Neural progenitor cell (in vitro differentiated cells): ENCODE results near the gene DISC1. TPM values are rescaled to one million over a fixed set of nuclear protein-coding genes. Genes with fewer than 3 reads are reported as not detected.

ENCODE experiments used
- DNase-seq: peaks from one replicate; pipeline ENCODE4 v3.0.0-alpha.2; 2016; ENCODE audit warnings: low spot score
- H2AFZ ChIP-seq: fragments of 200-600 bp; sonication (generic); replicated peaks from 2 replicates; pipeline ENCODE4 v1.6.1; 2016; ENCODE audit warnings: antibody characterized with exemption
- H3F3A ChIP-seq: fragments of 200-600 bp; sonication (generic); 2 replicates; pipeline ENCODE4 v1.6.1; 2016; ENCODE audit warnings: antibody characterized with exemption, low read depth
- H3K27ac ChIP-seq: fragments of 200-600 bp; sonication (generic); 2 replicates; pipeline ENCODE4 v1.5.1; 2016; ENCODE audit warnings: mild to moderate bottlenecking
- H3K27me3 ChIP-seq: fragments of 200-600 bp; sonication (generic); 2 replicates; pipeline ENCODE4 v1.6.1; 2016; ENCODE audit warnings: mild to moderate bottlenecking, moderate library complexity
- H3K36me3 ChIP-seq: fragments of 200-600 bp; sonication (generic); 2 replicates; pipeline ENCODE4 v1.5.1; 2016
- H3K4me1 ChIP-seq: fragments of 200-600 bp; sonication (generic); 2 replicates; pipeline ENCODE4 v1.6.1; 2016; ENCODE audit warnings: mixed run types
- H3K4me2 ChIP-seq: fragments of 200-600 bp; sonication (generic); 2 replicates; pipeline ENCODE4 v1.6.1; 2016
- H3K4me3 ChIP-seq: fragments of 200-600 bp; sonication (generic); 2 replicates; pipeline ENCODE4 v1.5.1; 2016
- H3K79me2 ChIP-seq: fragments of 200-600 bp; sonication (generic); 2 replicates; pipeline ENCODE4 v1.6.1; 2016; ENCODE audit warnings: low read depth
- H3K9ac ChIP-seq: fragments of 200-600 bp; sonication (generic); 2 replicates; pipeline ENCODE4 v1.6.1; 2016
- H3K9me3 ChIP-seq: fragments of 200-600 bp; sonication (generic); 2 replicates; pipeline ENCODE4 v1.5.1; 2016; ENCODE audit warnings: low read depth
- H4K20me1 ChIP-seq: fragments of 200-600 bp; sonication (generic); 2 replicates; pipeline ENCODE4 v1.6.1; 2016; ENCODE audit warnings: low read depth
- H3K27ac Mint-ChIP-seq: 3 replicates; pipeline ENCODE4 v1.8.0; 2021; ENCODE audit warnings: mixed read lengths
- H3K27me3 Mint-ChIP-seq: 2 replicates; pipeline ENCODE4 v1.8.0; 2022; ENCODE audit warnings: low read depth, mild to moderate bottlenecking, inconsistent platforms, moderate library complexity, mixed read lengths; ENCODE audit not compliant: insufficient read depth
- H3K36me3 Mint-ChIP-seq: 3 replicates; pipeline ENCODE4 v1.8.0; 2021; ENCODE audit warnings: mixed read lengths
- H3K4me1 Mint-ChIP-seq: 3 replicates; pipeline ENCODE4 v1.8.0; 2021; ENCODE audit warnings: mixed read lengths
- H3K4me3 Mint-ChIP-seq: 3 replicates; pipeline ENCODE4 v1.8.0; 2021; ENCODE audit warnings: mild to moderate bottlenecking, moderate library complexity, mixed read lengths
- H3K9me3 Mint-ChIP-seq: 3 replicates; pipeline ENCODE4 v1.8.0; 2020; ENCODE audit warnings: mixed read lengths
- EZH2 ChIP-seq: fragments of 200-600 bp; sonication (generic); IDR thresholded peaks from 2 replicates; pipeline ENCODE4 v1.6.1; 2017; ENCODE audit warnings: antibody characterized with exemption, mild to moderate bottlenecking, moderate library complexity
- EZH2phosphoT487 ChIP-seq: fragments of 200-600 bp; sonication (generic); IDR thresholded peaks from 2 replicates; pipeline ENCODE4 v1.6.1; 2017; ENCODE audit warnings: antibody characterized with exemption
- total RNA-seq: library from RNA; depleted of rRNA; stranded (reverse); fragments of >200 nt; gene quantifications from 2 replicates; pipeline ENCODE4 v1.2.3, GENCODE V29; 2015; ENCODE audit warnings: low replicate concordance
- TF ChIP-seq, protein P1 (sequence below): fragments of 200-600 bp; sonication (generic); IDR thresholded peaks from 2 replicates; pipeline ENCODE4 v1.5.1; 2017; ENCODE audit warnings: antibody characterized with exemption, mild to moderate bottlenecking

The DISC1 gene
- total RNA-seq, 1 donor from 2014 or later = 1.8 TPM

DNA sequence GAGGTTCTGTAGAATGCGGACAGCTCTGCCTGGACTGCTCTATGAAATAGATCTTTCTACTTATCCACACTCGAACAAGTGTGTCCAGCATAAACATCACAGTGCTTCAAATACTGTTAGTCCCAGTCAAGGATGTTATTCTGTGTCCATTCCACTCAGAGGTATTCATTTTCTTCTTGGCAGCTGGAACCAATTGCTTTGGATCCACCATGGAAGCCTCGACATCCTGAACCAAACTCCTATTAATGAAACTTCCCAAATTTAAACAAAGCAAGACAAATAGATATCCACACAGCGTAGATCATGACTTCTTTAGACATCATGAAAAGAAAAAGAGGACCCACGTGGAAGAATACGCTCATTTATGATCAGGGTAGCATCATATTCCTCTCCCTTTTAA, 95.8 kb downstream of the DISC1 start:
- peaks cover 11% of the 10 kb centered on the region for H3K4me1 Mint-ChIP-seq
- no peaks in the 10 kb centered on the region for H3F3A ChIP-seq

DNA sequence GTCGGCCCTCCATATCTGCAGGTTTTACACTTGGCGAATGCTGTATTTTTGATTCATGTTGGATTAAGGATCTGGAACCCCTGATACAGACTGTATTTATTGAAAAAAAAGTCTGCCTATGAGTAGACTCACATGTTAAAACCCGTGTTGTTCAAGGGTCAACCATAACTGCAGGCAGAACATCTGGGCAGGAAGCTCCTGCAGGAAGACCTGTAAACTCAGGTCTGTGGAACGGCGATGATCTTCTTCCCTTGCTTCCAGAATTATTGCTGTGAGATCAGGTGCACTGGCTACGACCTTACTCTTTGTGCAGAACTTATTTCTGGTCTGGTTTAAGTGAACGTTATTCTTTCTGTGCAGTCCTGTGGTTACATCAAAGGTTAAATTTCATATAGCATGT, 96.6 kb downstream of the DISC1 start:
- H4K20me1 ChIP-seq = no peaks in the 10 kb centered on the region
- H3K9me3 ChIP-seq = no peaks in the 10 kb centered on the region
- H3K36me3 ChIP-seq = no peaks in the 10 kb centered on the region
- no peaks in the 10 kb centered on the region for H3K4me1 ChIP-seq
- H3K4me3 Mint-ChIP-seq = no peak overlapping the region
- H3K27ac Mint-ChIP-seq = no peak overlapping the region
- H3K9ac ChIP-seq = no peak overlapping the region
- H3F3A ChIP-seq = no peaks in the 10 kb centered on the region
- TF ChIP-seq EZH2phosphoT487 (no peak), EZH2 (no peak)
- TF ChIP-seq, protein P1, sequence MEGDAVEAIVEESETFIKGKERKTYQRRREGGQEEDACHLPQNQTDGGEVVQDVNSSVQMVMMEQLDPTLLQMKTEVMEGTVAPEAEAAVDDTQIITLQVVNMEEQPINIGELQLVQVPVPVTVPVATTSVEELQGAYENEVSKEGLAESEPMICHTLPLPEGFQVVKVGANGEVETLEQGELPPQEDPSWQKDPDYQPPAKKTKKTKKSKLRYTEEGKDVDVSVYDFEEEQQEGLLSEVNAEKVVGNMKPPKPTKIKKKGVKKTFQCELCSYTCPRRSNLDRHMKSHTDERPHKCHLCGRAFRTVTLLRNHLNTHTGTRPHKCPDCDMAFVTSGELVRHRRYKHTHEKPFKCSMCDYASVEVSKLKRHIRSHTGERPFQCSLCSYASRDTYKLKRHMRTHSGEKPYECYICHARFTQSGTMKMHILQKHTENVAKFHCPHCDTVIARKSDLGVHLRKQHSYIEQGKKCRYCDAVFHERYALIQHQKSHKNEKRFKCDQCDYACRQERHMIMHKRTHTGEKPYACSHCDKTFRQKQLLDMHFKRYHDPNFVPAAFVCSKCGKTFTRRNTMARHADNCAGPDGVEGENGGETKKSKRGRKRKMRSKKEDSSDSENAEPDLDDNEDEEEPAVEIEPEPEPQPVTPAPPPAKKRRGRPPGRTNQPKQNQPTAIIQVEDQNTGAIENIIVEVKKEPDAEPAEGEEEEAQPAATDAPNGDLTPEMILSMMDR = no peak
- H3K4me2 ChIP-seq = no peak overlapping the region
- no peak overlapping the region for H3K27ac ChIP-seq
- DNase-seq = no peak
- no peak overlapping the region for H3K4me3 ChIP-seq
- H3K27me3 Mint-ChIP-seq = no peaks in the 10 kb centered on the region
- H3K79me2 ChIP-seq = no peaks in the 10 kb centered on the region
- H3K9me3 Mint-ChIP-seq = no peaks in the 10 kb centered on the region
- no peaks in the 10 kb centered on the region for H3K27me3 ChIP-seq
- no peaks in the 10 kb centered on the region for H3K36me3 Mint-ChIP-seq
- peaks cover 8% of the 10 kb centered on the region for H3K4me1 Mint-ChIP-seq
- H2AFZ ChIP-seq = no peak overlapping the region

More for the DNA sequence above, 95.8 kb downstream of the DISC1 start:
- Mint-ChIP-seq H3K9me3 (no peaks in the 10 kb centered on the region), H3K27me3 (no peaks in the 10 kb centered on the region), H3K36me3 (no peaks in the 10 kb centered on the region), H3K4me3 (no peak overlapping the region), H3K27ac (no peak overlapping the region)
- DNase-seq = no peak
- H3K27ac ChIP-seq = no peak overlapping the region
- no peak overlapping the region for H3K4me2 ChIP-seq
- no peaks in the 10 kb centered on the region for H3K27me3 ChIP-seq
- H3K9ac ChIP-seq = no peak overlapping the region
- no peaks in the 10 kb centered on the region for H3K36me3 ChIP-seq
- H3K4me1 ChIP-seq = no peaks in the 10 kb centered on the region
- no peaks in the 10 kb centered on the region for H3K9me3 ChIP-seq
- no peak for TF ChIP-seq EZH2
- TF ChIP-seq, protein P1 = no peak
- no peak for TF ChIP-seq EZH2phosphoT487
- no peak overlapping the region for H2AFZ ChIP-seq
- no peak overlapping the region for H3K4me3 ChIP-seq
- no peaks in the 10 kb centered on the region for H4K20me1 ChIP-seq
- H3K79me2 ChIP-seq = no peaks in the 10 kb centered on the region

DNA sequence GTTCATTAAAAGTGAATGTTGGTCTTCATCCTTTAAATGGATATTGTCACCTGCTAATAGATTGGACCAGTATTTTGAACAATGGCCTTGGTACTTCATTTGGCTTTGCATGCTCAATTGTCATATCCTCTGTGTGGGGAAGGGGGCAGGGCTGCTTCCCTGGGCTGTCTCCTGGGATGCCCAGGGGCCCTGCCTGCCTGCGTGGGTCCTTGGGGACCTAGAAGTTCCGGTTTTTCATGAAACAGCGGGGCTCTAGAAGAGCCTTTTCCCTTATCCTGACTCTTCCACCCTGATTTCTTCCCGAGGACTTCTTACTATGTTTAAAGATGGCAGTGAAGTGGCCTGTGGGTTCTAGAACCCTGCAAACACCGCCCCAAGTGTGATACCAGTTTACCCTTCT, 97.5 kb downstream of the DISC1 start:
- no peak overlapping the region for H2AFZ ChIP-seq
- Mint-ChIP-seq H3K27ac (no peak overlapping the region), H3K9me3 (no peaks in the 10 kb centered on the region), H3K27me3 (no peaks in the 10 kb centered on the region), H3K4me3 (no peak overlapping the region), H3K4me1 (peaks cover 8% of the 10 kb centered on the region), H3K36me3 (no peaks in the 10 kb centered on the region)
- no peaks in the 10 kb centered on the region for H3K9me3 ChIP-seq
- H3K36me3 ChIP-seq = no peaks in the 10 kb centered on the region
- H3K4me3 ChIP-seq = no peak overlapping the region
- no peak overlapping the region for H3K27ac ChIP-seq
- no peaks in the 10 kb centered on the region for H3K4me1 ChIP-seq
- H3F3A ChIP-seq = no peaks in the 10 kb centered on the region
- H3K79me2 ChIP-seq = no peaks in the 10 kb centered on the region
- TF ChIP-seq, protein P1 = no peak
- TF ChIP-seq EZH2 (no peak), EZH2phosphoT487 (no peak)
- no peaks in the 10 kb centered on the region for H4K20me1 ChIP-seq
- H3K4me2 ChIP-seq = no peak overlapping the region
- DNase-seq = no peak
- H3K9ac ChIP-seq = no peak overlapping the region
- H3K27me3 ChIP-seq = no peaks in the 10 kb centered on the region
